WERI-Rb-1 (cell line): ENCODE data around the gene PITPNC1.

Experiments used
- DNase-seq: peaks from one replicate; pipeline ENCODE4 v3.0.0-alpha.2; 2020
- H3K27ac ChIP-seq: fragments of 250-450 bp; sonication (Bioruptor Pico); 2 replicates; pipeline ENCODE4 v1.5.1; 2020; ENCODE audit warnings: mild to moderate bottlenecking, moderate library complexity
- H3K27me3 ChIP-seq: fragments of 250-450 bp; sonication (Bioruptor Pico); 2 replicates; pipeline ENCODE4 v1.5.1; 2021; ENCODE audit warnings: mild to moderate bottlenecking, low read depth, moderate library complexity; ENCODE audit not compliant: insufficient read depth, severe bottlenecking
- H3K36me3 ChIP-seq: fragments of 250-450 bp; sonication (Bioruptor Pico); 2 replicates; pipeline ENCODE4 v1.5.1; 2020; ENCODE audit warnings: mild to moderate bottlenecking, moderate library complexity
- H3K4me3 ChIP-seq: 2 replicates; pipeline ENCODE4 v1.5.1; 2011; ENCODE audit warnings: low read depth, mild to moderate bottlenecking, control low read depth, low read length
- H3K9me3 ChIP-seq: fragments of 250-450 bp; sonication (Bioruptor Pico); 2 replicates; pipeline ENCODE4 v1.5.1; 2021; ENCODE audit warnings: mild to moderate bottlenecking, moderate library complexity; ENCODE audit not compliant: severe bottlenecking
- TF ChIP-seq, protein P1 (sequence below): IDR thresholded peaks from 2 replicates; pipeline ENCODE4 v1.5.1; 2011; ENCODE audit warnings: low read depth, mild to moderate bottlenecking, control low read depth, inconsistent platforms, low read length

The PITPNC1 gene

DNA sequence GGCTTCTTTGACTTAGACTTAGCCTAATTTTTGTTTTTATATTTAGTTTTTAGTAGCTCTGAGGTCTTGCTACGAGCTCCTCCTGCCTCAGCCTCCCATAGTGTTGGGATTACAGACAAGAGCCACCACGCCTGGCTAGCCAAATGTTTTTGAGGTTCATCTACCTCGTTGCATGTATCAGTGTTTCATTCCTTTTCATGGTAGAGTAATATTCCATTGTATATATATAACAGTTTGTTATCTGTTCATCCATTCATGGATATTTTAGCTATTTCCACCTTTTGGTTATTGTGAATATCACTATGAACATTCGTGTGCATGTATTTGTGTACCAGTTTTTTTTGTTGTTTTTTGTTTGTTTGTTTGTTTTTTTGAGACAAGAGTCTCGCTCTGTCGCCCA is 352.8 kb downstream of the PITPNC1 start:
- DNase-seq: no peak
- TF ChIP-seq, protein P1, sequence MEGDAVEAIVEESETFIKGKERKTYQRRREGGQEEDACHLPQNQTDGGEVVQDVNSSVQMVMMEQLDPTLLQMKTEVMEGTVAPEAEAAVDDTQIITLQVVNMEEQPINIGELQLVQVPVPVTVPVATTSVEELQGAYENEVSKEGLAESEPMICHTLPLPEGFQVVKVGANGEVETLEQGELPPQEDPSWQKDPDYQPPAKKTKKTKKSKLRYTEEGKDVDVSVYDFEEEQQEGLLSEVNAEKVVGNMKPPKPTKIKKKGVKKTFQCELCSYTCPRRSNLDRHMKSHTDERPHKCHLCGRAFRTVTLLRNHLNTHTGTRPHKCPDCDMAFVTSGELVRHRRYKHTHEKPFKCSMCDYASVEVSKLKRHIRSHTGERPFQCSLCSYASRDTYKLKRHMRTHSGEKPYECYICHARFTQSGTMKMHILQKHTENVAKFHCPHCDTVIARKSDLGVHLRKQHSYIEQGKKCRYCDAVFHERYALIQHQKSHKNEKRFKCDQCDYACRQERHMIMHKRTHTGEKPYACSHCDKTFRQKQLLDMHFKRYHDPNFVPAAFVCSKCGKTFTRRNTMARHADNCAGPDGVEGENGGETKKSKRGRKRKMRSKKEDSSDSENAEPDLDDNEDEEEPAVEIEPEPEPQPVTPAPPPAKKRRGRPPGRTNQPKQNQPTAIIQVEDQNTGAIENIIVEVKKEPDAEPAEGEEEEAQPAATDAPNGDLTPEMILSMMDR: no peak
- no peak overlapping the region for H3K27ac ChIP-seq
- no peaks in the 10 kb centered on the region for H3K27me3 ChIP-seq
- H3K9me3 ChIP-seq: no peaks in the 10 kb centered on the region
- no peak overlapping the region for H3K4me3 ChIP-seq
- H3K36me3 ChIP-seq: peaks cover 96% of the 10 kb centered on the region

DNA sequence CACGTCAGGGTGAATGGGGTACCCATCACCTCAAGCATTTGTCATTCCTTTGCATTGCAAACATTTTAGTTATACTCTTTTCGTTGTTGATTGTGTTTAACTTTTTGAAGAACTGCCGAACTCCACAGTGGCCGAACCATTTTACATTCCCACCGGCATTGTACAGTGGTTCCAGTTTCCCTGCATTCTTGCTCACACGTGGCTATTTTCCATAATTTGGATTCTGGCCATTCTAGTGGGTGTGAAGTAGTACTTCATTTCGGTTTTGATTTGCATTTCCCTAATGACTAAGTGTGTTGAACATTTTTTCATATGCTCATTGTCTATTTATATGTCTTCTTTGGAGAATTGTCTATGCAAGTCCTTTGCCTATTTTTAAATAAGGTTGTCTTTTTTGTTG is 353.6 kb downstream of the PITPNC1 start:
- peaks cover 95% of the 10 kb centered on the region for H3K36me3 ChIP-seq
- TF ChIP-seq, protein P1: no peak
- H3K27me3 ChIP-seq: no peaks in the 10 kb centered on the region
- no peak for DNase-seq
- H3K27ac ChIP-seq: no peak overlapping the region
- H3K9me3 ChIP-seq: no peaks in the 10 kb centered on the region
- no peak overlapping the region for H3K4me3 ChIP-seq

DNA sequence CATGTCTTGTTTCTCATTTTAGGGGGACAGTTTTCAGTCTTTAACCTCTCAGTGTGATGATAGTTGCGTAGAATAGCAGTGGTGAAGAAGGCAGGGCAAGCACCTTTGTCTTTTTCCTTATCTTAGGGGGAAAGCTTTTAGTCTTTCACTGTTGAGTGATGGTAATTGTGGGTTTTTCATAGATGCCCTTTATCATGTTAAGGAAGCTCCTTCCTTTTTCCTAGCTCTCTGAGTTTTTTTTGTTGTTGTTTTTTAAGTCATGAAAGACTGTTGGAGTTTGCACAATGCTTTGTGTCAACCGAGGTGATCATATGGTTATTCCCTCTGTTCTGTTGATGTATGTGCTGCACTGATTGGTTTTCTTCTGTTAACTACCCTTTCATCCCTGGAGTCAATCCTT is 356.4 kb downstream of the PITPNC1 start:
- TF ChIP-seq, protein P1: no peak
- no peak for DNase-seq
- Histone ChIP-seq H3K27me3 (no peaks in the 10 kb centered on the region), H3K4me3 (no peak overlapping the region), H3K36me3 (peaks cover 95% of the 10 kb centered on the region), H3K9me3 (no peaks in the 10 kb centered on the region), H3K27ac (no peak overlapping the region)

DNA sequence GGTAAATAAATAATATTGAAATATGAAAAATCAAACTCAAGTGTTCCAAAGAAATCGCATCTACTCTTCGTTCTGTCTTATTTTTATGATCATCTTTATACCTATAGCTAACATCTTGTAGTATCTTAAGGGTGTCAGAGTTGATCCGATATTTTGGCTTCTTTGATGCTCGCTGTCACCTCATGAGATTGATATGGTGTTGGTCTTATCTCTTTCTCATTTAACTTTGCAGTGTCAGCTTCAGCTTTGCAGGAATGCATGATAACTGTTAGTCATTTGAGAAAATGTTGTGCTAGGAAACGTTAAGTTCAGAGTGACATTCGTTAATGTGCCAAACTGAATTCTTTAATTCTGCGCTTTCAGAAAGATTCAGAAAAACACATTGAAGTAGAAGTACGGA is 360.1 kb downstream of the PITPNC1 start:
- Histone ChIP-seq H3K36me3 (peaks cover 98% of the 10 kb centered on the region), H3K27me3 (no peaks in the 10 kb centered on the region), H3K9me3 (no peaks in the 10 kb centered on the region), H3K4me3 (no peak overlapping the region), H3K27ac (no peak overlapping the region)
- TF ChIP-seq, protein P1: no peak
- DNase-seq: no peak

DNA sequence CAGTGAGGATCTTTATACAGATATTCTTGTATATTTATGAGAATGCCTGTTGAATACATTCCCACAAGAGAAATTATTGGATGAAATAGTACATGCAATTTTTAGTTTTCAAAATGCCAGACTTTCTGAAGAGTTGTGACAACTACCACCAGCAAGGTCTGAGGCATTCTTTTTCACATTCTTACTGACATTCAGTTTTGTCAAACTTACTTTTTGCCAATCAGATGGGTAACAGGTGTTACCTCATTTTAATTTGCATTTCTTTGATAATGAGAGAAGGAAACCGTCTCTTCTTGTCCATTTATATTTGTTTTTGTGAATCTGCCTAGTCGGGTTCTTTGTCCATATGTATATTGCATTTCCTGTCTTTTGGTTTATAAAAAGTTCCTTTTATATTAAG is 364.9 kb downstream of the PITPNC1 start:
- H3K4me3 ChIP-seq: no peak overlapping the region
- H3K9me3 ChIP-seq: no peaks in the 10 kb centered on the region
- H3K27me3 ChIP-seq: no peaks in the 10 kb centered on the region
- no peak overlapping the region for H3K27ac ChIP-seq
- no peak for DNase-seq
- H3K36me3 ChIP-seq: peaks cover 98% of the 10 kb centered on the region
- TF ChIP-seq, protein P1: no peak
